DMS153 (cell line): Measurements from ENCODE around the gene CXCR4.

Source experiments
- DNase-seq: peaks from one replicate; lab custom pipeline; 2025; lab: John Stamatoyannopoulos, UW

Gene CXCR4

GRCh38 chr2:136131961-136132824 lies 14.2 kb upstream of the CXCR4 start:
- peak; percentile 31 for DNase-seq

- DNase-seq, result no peak
These were observed 13.6 kb upstream of the CXCR4 start for GRCh38 chr2:136131484-136131960.

- DNase-seq, result no peak
These were observed 12.6 kb upstream of the CXCR4 start for GRCh38 chr2:136130511-136130910.

- no peak for DNase-seq
These were observed 12.1 kb upstream of the CXCR4 start for GRCh38 chr2:136130045-136130444.

- DNase-seq, result no peak
These were observed 11.7 kb upstream of the CXCR4 start for GRCh38 chr2:136129601-136130000.

- no peak for DNase-seq
These were observed 11.0 kb upstream of the CXCR4 start for GRCh38 chr2:136128905-136129304.

- no peak for DNase-seq
These were observed 10.4 kb upstream of the CXCR4 start for GRCh38 chr2:136128366-136128765.

GRCh38 chr2:136127356-136127755 lies 9.4 kb upstream of the CXCR4 start:
- no peak for DNase-seq

GRCh38 chr2:136126421-136126926 lies 8.5 kb upstream of the CXCR4 start:
- DNase-seq, result no peak

- DNase-seq, result peak; percentile 46
These were observed 8.1 kb upstream of the CXCR4 start for GRCh38 chr2:136126021-136126420.

- no peak for DNase-seq
These were observed 7.3 kb upstream of the CXCR4 start for GRCh38 chr2:136125236-136125635.

- DNase-seq, result no peak
These were observed 6.9 kb upstream of the CXCR4 start for GRCh38 chr2:136124805-136125204.

GRCh38 chr2:136122661-136123060 lies 4.7 kb upstream of the CXCR4 start:
- DNase-seq, result no peak

GRCh38 chr2:136121204-136121910 lies 3.4 kb upstream of the CXCR4 start:
- DNase-seq, result no peak

- DNase-seq, result no peak
These were observed 2.0 kb upstream of the CXCR4 start for GRCh38 chr2:136119717-136120675.

GRCh38 chr2:136118819-136119716 lies 1.1 kb upstream of the CXCR4 start:
- peak; percentile 31 for DNase-seq

GRCh38 chr2:136117391-136117841 lies 533 bp downstream of the CXCR4 start:
- no peak for DNase-seq

GRCh38 chr2:136116813-136117390 lies 1.0 kb downstream of the CXCR4 start:
- DNase-seq, result peak; percentile 15

GRCh38 chr2:136116151-136116812 lies 1.7 kb downstream of the CXCR4 start:
- DNase-seq, result no peak
